H9 (cell line): Measurements from ENCODE around the gene SDR42E2. TPM values are rescaled to one million over a fixed set of nuclear protein-coding genes. Genes with fewer than 3 reads are reported as not detected.

Source experiments
- DNase-seq: peaks from one replicate; pipeline ENCODE4 v3.0.0-alpha.2; 2017
- H2AFZ ChIP-seq: one replicate; pipeline ENCODE4 v1.6.1; 2013; ENCODE audit warnings: mild to moderate bottlenecking, low read length, control low read depth, moderate library complexity
- H2AK5ac ChIP-seq: 2 replicates; pipeline ENCODE4 v1.6.1; 2013; ENCODE audit warnings: low read length, control low read depth, mixed read lengths; ENCODE audit not compliant: insufficient read length
- H2BK120ac ChIP-seq: one replicate; pipeline ENCODE4 v1.6.1; 2013; ENCODE audit warnings: low read depth, mild to moderate bottlenecking, low read length, control low read depth, inconsistent platforms; ENCODE audit not compliant: poor library complexity, severe bottlenecking
- H2BK12ac ChIP-seq: 2 replicates; pipeline ENCODE4 v1.6.1; 2013; ENCODE audit warnings: low read length, control low read depth, mixed read lengths, low read depth; ENCODE audit not compliant: insufficient read length
- H2BK15ac ChIP-seq: 2 replicates; pipeline ENCODE4 v1.6.1; 2013; ENCODE audit warnings: low read depth, low read length, control low read depth
- H2BK20ac ChIP-seq: one replicate; pipeline ENCODE4 v1.6.1; 2013; ENCODE audit warnings: low read depth, mild to moderate bottlenecking, low read length, control low read depth, inconsistent platforms; ENCODE audit not compliant: poor library complexity, severe bottlenecking
- H2BK5ac ChIP-seq: 2 replicates; pipeline ENCODE4 v1.6.1; 2013; ENCODE audit warnings: low read length, control low read depth, mixed read lengths; ENCODE audit not compliant: insufficient read length
- H3K14ac ChIP-seq: 2 replicates; pipeline ENCODE4 v1.6.1; 2013; ENCODE audit warnings: low read length, control low read depth; ENCODE audit not compliant: insufficient read depth
- H3K18ac ChIP-seq: 2 replicates; pipeline ENCODE4 v1.6.1; 2013; ENCODE audit warnings: low read depth, mild to moderate bottlenecking, mixed read lengths, low read length, control low read depth; ENCODE audit not compliant: insufficient read length
- H3K23ac ChIP-seq: 2 replicates; pipeline ENCODE4 v1.6.1; 2013; ENCODE audit warnings: low read length, control low read depth, mixed read lengths, low read depth; ENCODE audit not compliant: insufficient read length
- H3K23me2 ChIP-seq: 2 replicates; pipeline ENCODE4 v1.6.1; 2013; ENCODE audit warnings: low read depth, mild to moderate bottlenecking, mixed read lengths, low read length, control low read depth; ENCODE audit not compliant: insufficient read length, poor library complexity, severe bottlenecking
- H3K27ac ChIP-seq: 2 replicates; pipeline ENCODE4 v1.5.1; 2013; ENCODE audit warnings: low read length, control low read depth, mixed read lengths, low read depth; ENCODE audit not compliant: insufficient read length
- H3K27me3 ChIP-seq: 2 replicates; pipeline ENCODE4 v1.6.1; 2013; ENCODE audit warnings: low read length, control low read depth, inconsistent platforms; ENCODE audit not compliant: insufficient read depth
- H3K4ac ChIP-seq: 2 replicates; pipeline ENCODE4 v1.6.1; 2013; ENCODE audit warnings: low read depth, mild to moderate bottlenecking, control low read depth, inconsistent platforms, low read length, moderate library complexity
- H3K4me1 ChIP-seq: 2 replicates; pipeline ENCODE4 v1.6.1; 2013; ENCODE audit warnings: low read length, control low read depth, inconsistent platforms; ENCODE audit not compliant: insufficient read depth
- H3K4me2 ChIP-seq: 2 replicates; pipeline ENCODE4 v1.6.1; 2013; ENCODE audit warnings: low read length, control low read depth, mixed read lengths; ENCODE audit not compliant: insufficient read length, insufficient read depth
- H3K56ac ChIP-seq: 2 replicates; pipeline ENCODE4 v1.6.1; 2013; ENCODE audit warnings: low read depth, mild to moderate bottlenecking, mixed read lengths, low read length, control low read depth; ENCODE audit not compliant: insufficient read length
- H3K79me1 ChIP-seq: 2 replicates; pipeline ENCODE4 v1.6.1; 2013; ENCODE audit warnings: low read depth, mild to moderate bottlenecking, moderate library complexity, low read length, control low read depth, inconsistent platforms; ENCODE audit not compliant: insufficient read depth, poor library complexity, severe bottlenecking
- H3K79me2 ChIP-seq: 2 replicates; pipeline ENCODE4 v1.6.1; 2013; ENCODE audit warnings: low read length, control low read depth, inconsistent platforms; ENCODE audit not compliant: insufficient read depth
- H3K9ac ChIP-seq: 2 replicates; pipeline ENCODE4 v1.6.1; 2013; ENCODE audit warnings: low read length, control low read depth, mixed read lengths; ENCODE audit not compliant: insufficient read length; ENCODE audit errors: extremely low read depth
- H3K9me3 ChIP-seq: one replicate; pipeline ENCODE4 v1.6.1; 2013; ENCODE audit warnings: low read depth, low read length, inconsistent platforms; ENCODE audit not compliant: control insufficient read depth
- H3T11ph ChIP-seq: one replicate; pipeline ENCODE4 v1.6.1; 2013; ENCODE audit warnings: mild to moderate bottlenecking, low read length, control low read depth, inconsistent platforms
- H4K20me1 ChIP-seq: one replicate; pipeline ENCODE4 v1.6.1; 2013; ENCODE audit not compliant: control insufficient read depth, insufficient read length, insufficient read depth
- H4K5ac ChIP-seq: 2 replicates; pipeline ENCODE4 v1.6.1; 2013; ENCODE audit warnings: low read depth, mild to moderate bottlenecking, mixed read lengths, low read length, control low read depth; ENCODE audit not compliant: insufficient read length
- H4K8ac ChIP-seq: replicated peaks from 2 replicates; pipeline ENCODE4 v1.6.1; 2013; ENCODE audit warnings: low read length, control low read depth, mixed read lengths, low read depth; ENCODE audit not compliant: insufficient read length
- H4K91ac ChIP-seq: 2 replicates; pipeline ENCODE4 v1.6.1; 2013; ENCODE audit warnings: low read depth, mild to moderate bottlenecking, moderate library complexity, mixed read lengths, low read length, control low read depth; ENCODE audit not compliant: insufficient read length
- H3K27ac Mint-ChIP-seq, 3 experiments: 2 replicates in 2 of 3; 3 replicates in 1 of 3; pipeline ENCODE4 v1.8.0; 2020 to 2021; ENCODE audit warnings: mixed read lengths in 3 of 3, mild to moderate bottlenecking in 1 of 3, moderate library complexity in 1 of 3
- H3K27me3 Mint-ChIP-seq: 2 replicates; pipeline ENCODE4 v1.8.0; 2021; ENCODE audit warnings: low read depth, mild to moderate bottlenecking, moderate library complexity, mixed read lengths
- H3K36me3 Mint-ChIP-seq, 3 experiments: 2 replicates in 2 of 3; 3 replicates in 1 of 3; pipeline ENCODE4 v1.8.0; 2020 to 2021; ENCODE audit warnings: low read depth in 3 of 3, mixed read lengths in 3 of 3; ENCODE audit not compliant: insufficient read depth in 1 of 3
- H3K4me1 Mint-ChIP-seq, 2 experiments: 2 replicates each; pipeline ENCODE4 v1.8.0; 2020; ENCODE audit warnings: mixed read lengths in 2 of 2
- H3K4me3 Mint-ChIP-seq, 2 experiments: 2 replicates in 1 of 2; 3 replicates in 1 of 2; pipeline ENCODE4 v1.8.0; 2020 to 2021; ENCODE audit warnings: mild to moderate bottlenecking in 2 of 2, mixed read lengths in 2 of 2, moderate library complexity in 1 of 2
- H3K9me3 Mint-ChIP-seq, 2 experiments: 2 replicates in 1 of 2; 3 replicates in 1 of 2; pipeline ENCODE4 v1.8.0; 2020; ENCODE audit warnings: mild to moderate bottlenecking in 2 of 2, mixed read lengths in 2 of 2, moderate library complexity in 1 of 2
- CTCF ChIP-seq: fragments of 200-600 bp; sonication (generic); conservative IDR thresholded peaks from 3 replicates; pipeline ENCODE4 v1.8.0; 2021; ENCODE audit warnings: antibody characterized with exemption, mild to moderate bottlenecking
- WGBS: extraction: QIAGEN DNeasy Blood & Tissue Kit; methylation state at CpG from one replicate; pipeline ENCODE4 v1.1.7; 2013; ENCODE audit warnings: missing lambda C conversion rate, low lambda C conversion rate, mixed read lengths; ENCODE audit not compliant: insufficient read length; ENCODE audit errors: extremely low coverage; 5-methylcytosine and 5-hydroxymethylcytosine counted together
- total RNA-seq: library from RNA; stranded (reverse); gene quantifications from 2 replicates; pipeline ENCODE4 v1.2.1, GENCODE V29; 2021

SDR42E2 gene
- total RNA-seq, 1 experiment from 2014 or later: 0.09 TPM

GRCh38 chr16:22217890-22218730 is 55.8 kb downstream of the SDR42E2 start:
- no peak overlapping the region for H3K4me2 ChIP-seq
- H4K8ac ChIP-seq: no peak overlapping the region
- no peak overlapping the region for H2BK12ac ChIP-seq
- H4K20me1 ChIP-seq: no peaks in the 10 kb centered on the region
- H2BK5ac ChIP-seq: no peak overlapping the region
- no peak overlapping the region for H3T11ph ChIP-seq
- no peak overlapping the region for H4K5ac ChIP-seq
- H3K9me3 ChIP-seq: no peaks in the 10 kb centered on the region
- Mint-ChIP-seq H3K4me3 (no peak overlapping the region), H3K27me3 (no peaks in the 10 kb centered on the region; the same call in 1 of the 2 replicates), H3K36me3 (peaks cover 5 to 20% (median 12%) of the 10 kb centered on the region in 3 experiments; a peak in 6 of 7 replicates), H3K27ac (peak overlapping the region in 2 of 3 experiments; percentile 10 to 54; a peak in 4 of 7 replicates), H3K9me3 (peaks cover 0 to 6% of the 10 kb centered on the region in 2 experiments; a peak in 1 of 5 replicates), H3K4me1 (peaks cover 8 to 11% of the 10 kb centered on the region in 2 experiments)
- no peak overlapping the region for H2AK5ac ChIP-seq
- H3K27me3 ChIP-seq: no peaks in the 10 kb centered on the region
- no peak overlapping the region for H3K4ac ChIP-seq
- no CpG with 5 or more reads among the region's 18 CpGs for WGBS
- no peaks in the 10 kb centered on the region for H3K23me2 ChIP-seq
- H3K27ac ChIP-seq: no peak overlapping the region
- no peak overlapping the region for H2BK20ac ChIP-seq
- no peak overlapping the region for H2BK15ac ChIP-seq
- no peak for TF ChIP-seq CTCF
- H2AFZ ChIP-seq: no peak overlapping the region
- DNase-seq: peak; percentile 59
- no peak overlapping the region for H3K9ac ChIP-seq
- no peak overlapping the region for H3K23ac ChIP-seq
- no peak overlapping the region for H3K18ac ChIP-seq
- H3K56ac ChIP-seq: no peak overlapping the region
- H3K4me1 ChIP-seq: no peaks in the 10 kb centered on the region; the same call in 1 of the 2 replicates
- H3K14ac ChIP-seq: no peak overlapping the region
- no peaks in the 10 kb centered on the region for H3K79me1 ChIP-seq
- no peak overlapping the region for H2BK120ac ChIP-seq
- H3K79me2 ChIP-seq: no peaks in the 10 kb centered on the region
- no peak overlapping the region for H4K91ac ChIP-seq
